ENCODE data around the gene FUS.
"Not testable (repeated sequence)": the region's sequence is repeated elsewhere in the genome, so short reads cannot be mapped to it uniquely, and the experiment has no call there.

The FUS gene

DNA sequence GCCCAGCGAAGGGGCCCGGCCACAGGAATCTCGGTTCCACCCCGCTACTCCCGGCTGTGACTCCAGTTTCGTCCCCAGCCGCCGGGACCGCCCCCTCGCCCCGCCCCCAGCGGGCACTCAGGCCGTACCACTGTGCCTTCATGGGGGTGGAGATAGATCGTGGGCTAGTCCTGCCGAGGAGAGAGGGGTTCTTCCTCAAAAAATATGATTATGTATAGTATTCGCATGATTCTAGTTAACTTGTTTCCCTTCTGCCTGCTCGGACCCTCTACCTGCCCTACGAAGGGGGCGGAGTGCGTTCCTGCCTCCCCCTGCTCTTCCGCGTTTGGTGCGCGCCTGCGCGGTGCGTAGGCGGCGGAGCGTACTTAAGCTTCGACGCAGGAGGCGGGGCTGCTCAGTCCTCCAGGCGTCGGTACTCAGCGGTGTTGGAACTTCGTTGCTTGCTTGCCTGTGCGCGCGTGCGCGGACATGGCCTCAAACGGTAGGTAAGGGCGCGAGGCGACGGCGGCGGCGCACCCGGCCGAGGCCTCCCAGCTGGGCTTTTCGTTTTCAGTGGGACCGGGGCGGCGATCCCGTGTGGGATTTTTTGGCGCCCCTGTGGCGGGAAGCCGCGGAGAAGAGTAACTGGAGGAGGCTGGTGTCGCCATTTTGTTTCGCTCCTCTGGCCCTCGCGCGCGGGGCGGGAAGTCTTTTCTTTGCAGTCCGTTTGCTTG is at the start of gene FUS:
Gene FUS (plus strand): TSS at position 393 of the 713 bp plus-strand sequence. CDS start 76 bp downstream, at position 469.
- peak; percentile 92 for DNase-seq

DNA sequence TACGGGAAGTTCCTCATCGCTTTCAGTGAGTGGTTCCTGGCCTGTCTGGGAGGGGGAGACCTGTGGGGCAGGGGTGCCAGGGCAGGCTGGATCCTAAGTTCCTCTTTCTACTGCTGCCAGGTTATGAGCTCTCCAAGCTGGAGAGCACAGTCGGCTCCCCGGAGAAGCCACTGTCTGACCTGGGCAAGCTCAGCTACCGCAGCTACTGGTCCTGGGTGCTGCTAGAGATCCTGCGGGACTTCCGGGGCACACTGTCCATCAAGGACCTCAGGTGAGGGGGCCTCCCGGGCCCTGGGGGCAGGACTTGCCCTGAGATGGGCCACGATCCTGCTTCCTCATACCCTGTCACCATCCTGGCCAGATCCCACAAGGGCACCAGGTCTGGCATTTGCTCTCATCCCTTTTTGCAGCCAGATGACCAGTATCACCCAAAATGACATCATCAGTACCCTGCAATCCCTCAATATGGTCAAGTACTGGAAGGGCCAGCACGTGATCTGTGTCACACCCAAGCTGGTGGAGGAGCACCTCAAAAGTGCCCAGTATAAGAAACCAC is 49.5 kb upstream of the FUS start:
- no peak for DNase-seq

DNA sequence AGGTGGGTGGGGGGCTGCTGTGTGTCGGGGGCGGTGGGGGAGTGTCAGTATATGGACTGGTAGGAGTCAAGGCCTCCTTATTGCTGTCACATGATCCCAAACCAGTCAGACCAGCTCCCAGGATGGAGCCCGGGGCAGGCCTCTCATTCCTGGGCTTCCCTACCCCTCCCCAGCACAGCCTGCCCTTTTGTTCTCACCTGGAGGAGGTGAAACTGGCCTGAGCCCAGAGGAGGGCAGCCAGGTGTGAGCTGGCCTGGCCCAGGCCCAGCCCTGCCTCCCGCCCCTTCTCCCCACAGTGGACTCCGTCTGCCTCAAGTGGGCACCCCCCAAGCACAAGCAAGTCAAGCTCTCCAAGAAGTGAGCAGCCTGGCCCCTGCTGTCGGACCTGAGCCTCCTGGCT is 49.0 kb upstream of the FUS start:
- no peak for DNase-seq

DNA sequence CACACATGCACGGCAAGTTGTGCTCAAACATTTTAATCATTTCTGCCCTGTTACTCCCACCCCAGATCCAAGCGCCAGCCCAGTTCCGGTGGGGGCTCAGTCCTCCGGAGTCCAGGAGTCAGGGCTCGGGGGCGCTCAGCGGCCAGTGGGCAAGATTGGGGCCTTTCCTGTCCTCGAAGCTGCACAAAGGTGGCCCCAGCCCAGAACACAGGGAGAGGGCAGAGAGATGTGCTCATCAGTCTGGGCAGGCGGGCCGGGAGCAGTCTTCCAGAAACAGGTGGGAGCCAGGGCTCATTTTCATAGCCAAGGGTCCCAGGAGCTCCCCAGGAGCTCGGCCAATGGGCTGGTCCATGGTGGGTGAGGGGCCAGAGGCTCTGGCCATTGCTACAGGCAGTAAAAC is 48.5 kb upstream of the FUS start:
- DNase-seq = no peak

DNA sequence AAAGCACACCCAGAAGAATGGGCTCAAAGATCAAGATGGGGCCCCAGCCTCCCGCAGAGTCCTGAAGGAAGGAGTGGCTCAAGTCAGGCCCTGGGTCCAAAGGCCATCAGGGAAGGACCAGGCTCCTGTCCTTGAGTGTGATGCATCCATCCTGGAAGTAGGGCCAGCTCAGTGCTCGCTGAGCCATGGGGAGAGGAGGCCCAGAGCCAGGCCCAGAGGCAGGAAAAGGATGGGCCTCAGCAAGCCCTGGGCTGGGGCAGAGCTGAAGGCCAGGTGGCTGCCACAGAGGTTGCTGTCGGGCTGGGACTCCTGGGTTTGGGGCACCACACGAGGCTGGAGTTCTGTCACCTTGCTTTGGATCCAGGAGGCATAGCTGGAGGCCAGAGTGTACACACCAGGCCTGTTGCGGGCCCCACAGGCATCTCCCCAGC is 48.1 kb upstream of the FUS start:
- no peak for DNase-seq

DNA sequence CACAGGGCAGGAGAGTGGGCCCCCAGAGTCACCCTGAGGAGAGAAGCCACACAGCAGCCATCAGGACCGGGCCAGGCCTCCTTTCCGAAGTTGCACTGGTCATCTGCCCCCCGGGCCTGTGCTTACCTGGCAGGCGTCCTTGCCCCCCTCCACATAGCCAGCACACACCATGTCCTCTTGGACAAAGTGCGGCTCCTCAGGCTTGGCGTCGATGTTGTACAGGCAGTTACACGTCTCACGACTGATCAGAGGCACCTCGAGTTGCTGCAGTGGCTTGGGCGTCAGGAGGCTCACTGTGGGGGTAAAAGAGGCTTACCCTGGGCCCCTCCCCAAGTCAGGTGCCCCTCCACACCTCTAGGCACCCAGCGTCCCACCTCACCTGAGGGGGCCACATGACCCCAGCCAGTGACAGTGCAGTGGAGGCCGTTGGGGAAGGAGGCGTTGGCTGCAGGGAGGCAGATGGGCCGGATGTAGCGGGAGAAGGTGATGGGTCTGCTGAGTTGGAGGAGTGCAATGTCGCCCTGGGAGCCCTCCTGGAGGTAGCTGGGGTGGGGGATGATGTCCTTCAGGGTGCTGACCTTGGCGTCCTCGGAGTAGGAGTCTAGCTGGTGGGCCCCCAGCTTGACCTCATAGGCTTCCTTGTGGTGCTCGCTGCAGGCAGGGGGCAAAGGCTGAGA is 47.5 kb upstream of the FUS start:
- no peak for DNase-seq

DNA sequence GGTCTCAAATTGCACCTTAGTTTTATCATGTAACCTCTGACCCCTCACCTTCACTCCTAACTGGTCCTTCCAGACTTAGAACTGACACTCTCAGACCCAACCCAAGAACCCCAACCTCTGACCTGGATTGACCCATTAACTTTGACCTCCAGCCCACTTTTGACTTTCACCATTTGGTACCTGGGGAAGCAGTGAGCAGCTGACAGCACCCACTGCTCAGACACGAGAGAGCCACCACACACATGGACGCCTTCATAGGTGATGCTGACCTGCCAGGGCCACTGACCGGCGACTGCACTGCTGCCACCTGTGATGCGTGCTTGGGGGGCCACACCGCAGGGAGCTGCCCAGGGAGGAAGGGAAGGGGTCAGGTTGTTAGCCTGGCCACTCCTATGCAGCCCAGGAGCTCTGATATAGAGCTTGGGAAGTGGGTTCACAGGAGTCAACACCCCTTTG is 46.9 kb upstream of the FUS start:
- no peak for DNase-seq

DNA sequence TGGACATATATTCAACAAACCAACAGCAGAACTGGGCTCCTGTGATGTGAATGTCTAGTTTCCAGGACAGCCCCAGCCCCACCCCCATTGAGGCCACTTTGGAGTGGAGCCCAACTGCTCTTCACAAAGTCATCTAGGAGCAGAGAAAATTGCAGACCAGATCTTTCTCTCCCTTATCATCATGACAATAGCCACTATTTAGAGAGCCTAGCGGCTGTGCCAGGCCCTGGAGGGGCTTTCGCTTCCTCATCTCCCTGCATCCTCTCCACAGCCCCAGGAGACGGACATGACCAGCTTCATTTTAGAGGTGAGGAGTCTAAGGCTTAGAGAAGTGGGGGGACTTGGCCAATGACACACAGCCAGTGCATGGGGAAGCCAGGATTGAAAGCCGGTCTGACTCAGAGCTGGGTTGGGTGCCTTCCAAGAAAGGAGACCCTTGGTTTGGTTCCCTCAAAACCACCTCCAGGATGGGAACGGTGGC is 45.8 kb upstream of the FUS start:
- DNase-seq = peak; percentile 85

DNA sequence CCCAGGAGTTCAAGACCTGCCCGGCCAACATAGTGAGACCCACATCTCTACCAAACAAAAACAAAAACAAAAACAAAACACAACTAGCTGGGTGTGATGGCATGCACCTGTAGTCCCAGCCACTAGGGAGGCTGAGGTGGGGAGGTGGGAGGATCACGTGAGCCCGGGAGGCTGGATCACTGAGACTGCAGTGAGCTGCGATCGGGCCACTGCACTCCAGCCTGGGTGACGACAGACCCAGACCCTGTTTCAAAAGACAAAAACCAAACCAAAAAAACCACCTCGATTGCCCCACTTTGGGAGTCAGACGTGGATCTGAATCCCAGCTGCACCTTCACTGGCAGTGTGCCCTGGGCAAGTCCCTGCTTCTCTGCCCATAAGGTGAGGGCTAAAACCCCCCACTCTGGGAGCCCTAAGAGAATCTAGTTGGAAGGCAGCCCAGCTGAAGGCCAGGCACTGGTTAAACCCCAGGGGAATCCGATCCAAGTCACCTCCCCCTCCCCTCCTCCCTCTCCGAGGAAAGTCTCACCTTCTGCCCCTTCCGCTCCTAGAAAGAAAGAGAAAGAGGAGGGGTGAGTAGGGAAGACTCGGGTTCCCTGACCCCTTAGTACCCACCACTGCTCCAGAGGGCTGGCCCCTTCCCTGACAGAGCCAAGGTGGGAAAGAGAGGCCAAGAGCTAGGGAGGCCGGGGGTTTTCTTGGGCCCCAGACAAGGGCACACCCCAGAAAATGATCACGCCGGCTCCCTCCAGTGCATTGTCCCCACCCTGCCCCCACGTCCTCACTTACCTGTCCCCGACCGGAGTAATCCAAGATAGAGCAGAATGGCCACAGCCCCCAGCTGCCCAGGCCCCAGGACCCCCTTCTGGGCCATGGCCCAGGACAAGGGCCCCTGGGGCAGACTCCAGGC is 45.1 kb upstream of the FUS start:
- DNase-seq = peak; percentile 13

DNA sequence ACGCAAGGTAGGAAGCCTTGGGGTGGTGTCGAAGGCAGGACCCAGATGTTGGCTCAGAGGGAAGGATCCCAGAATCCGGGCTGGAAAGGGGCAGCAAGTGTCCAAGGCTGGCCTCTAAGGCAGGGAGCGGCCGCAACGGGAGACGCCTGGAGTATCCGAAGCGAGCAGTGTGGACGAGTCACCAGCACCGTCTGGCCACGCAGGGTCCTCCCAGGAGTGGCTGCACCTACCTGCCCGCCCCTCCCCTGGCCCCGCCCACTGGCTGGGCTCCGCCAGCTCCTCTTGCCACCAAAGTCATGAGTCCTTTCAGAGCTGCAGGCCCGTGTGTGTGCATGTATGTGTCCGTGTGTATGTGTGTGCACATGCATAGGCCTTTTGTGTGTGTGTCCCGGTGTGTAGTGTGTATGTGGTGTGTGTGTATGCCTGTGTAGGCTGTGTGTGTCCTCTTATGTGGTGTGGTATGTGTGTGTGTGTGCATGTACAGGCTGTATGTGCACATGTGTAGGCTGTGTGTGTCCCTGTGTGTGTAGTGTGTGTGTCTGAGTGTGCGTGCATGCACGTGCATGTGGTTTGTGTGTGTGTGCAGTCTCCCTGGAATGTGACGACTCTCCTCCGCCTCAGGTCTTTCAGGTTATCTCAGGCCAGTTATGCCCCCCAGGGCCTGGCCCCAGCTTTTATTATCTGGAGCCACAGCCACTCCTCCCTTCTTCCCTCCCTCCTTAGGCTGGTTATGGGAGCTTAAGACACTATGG is 44.2 kb upstream of the FUS start, which contains the start of gene PRSS8:
Gene PRSS8 (minus strand): TSS at position 193 of the 752 bp plus-strand sequence. CDS start 229 bp downstream, outside the sequence.
- DNase-seq = no peak

DNA sequence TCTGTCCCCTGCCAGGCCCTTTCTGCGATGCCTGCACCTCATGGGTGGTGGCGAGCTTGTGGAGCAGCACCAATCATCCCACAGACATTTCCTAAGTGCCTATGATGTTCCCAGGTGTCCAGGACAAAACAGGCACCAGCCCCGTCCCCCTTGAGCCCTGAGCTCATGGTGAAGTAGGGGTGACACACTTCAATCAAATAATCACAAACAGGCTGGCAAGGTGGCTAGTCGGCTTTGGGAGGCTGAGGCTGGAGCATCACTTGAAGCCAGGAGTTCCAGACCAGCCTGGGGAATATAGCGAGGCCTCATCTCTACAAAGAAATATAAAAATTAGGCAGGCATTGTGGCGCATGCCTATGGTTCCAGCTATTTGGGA is 43.7 kb upstream of the FUS start:
- no peak for DNase-seq

DNA sequence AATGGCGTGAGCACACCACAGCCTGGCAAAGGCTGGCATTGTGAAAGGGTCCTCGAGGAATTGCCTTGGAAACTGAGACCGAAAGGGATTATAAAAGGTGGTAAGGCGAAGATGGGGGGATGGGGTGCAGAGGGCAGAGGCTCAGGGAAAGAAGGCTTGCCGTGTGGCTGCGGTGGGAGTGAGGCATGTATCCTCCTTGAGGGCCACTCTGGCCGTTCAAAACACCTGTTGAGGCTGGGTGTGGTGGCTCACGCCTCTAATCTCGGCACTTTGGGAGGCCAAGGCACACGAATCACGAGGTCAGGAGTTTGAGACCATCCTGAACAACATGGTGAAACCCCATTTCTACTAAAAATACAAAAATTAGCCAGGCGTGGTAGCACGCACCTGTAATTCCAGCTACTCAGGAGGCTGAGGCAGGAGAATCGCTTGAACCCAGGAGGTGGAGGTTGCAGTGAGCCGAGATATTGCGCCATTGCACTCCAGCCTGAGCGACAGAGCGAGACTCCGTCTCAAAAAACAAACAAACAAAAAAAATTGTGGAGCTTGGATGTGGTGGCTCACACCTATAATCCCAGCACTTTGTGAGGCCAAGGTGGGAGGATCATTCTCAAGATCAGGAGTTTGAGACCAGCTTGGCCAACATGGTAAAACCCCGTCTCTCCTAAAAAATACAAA is 43.0 kb upstream of the FUS start:
- not testable (repeated sequence) for DNase-seq

DNA sequence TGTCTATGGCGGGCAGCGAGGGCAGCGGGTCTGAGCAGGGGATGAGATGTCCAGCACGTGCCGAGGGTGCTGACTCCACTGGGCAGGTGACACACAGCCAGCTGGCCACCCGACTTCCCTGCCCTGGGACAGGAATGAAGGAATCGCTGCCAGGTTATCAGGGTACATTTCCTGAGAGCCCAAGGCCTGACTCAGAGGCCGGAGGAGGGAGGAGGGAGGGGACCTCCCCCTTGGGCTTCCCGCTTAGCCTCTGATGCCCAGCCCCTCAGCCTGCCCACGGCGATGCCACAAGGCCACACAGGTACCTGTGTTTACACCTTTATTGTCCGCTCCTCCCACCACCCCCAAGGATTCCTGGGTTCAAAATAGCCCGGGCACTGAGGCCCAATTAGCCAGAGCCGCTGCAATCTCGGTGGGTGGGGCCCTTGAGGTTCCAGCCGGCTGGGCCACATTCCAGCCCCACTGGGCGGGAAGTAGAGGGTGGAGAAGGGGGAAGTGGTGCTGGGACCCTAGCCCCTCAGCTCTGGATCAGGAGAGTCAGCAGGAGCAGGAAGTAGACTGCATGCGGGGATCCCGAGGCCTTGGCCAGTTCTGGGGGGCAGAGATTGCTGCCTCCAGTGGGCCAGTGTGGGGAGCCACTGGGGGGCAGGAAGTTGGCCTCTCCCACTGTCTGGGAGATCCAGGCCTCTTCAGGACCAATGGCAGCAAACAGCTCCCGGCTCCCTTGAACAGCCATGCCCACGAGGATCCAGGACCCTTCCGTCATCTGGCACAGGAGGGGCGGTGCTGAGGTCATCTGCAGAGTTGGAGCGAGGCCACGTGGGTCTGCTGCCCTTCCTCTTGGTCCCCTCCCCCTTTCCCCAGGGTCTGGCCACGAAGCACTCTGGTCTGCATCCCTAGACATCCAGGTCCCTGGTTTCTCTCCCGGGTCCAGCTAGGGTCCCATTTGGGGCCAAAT is 41.0 kb upstream of the FUS start:
- no peak for DNase-seq

DNA sequence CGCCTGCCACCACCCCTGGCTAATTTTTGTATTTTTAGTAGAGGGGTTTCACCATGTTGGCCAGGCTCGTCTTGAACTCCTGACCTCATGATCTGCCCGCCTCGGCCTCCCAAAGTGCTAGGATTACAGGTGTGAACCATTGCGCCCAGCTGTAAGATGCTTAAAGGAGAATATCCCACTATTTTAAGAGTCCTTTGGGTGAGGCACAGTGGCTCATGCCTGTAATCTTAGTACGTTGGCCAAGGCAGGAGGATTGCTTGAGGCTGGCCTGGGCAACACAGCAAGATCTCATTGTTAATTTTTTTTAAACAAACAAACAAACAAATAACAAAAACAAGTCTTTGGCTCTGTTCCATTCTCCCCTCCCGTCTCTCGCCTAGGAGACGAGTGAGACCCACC is 38.9 kb upstream of the FUS start:
- DNase-seq = not testable (repeated sequence)

DNA sequence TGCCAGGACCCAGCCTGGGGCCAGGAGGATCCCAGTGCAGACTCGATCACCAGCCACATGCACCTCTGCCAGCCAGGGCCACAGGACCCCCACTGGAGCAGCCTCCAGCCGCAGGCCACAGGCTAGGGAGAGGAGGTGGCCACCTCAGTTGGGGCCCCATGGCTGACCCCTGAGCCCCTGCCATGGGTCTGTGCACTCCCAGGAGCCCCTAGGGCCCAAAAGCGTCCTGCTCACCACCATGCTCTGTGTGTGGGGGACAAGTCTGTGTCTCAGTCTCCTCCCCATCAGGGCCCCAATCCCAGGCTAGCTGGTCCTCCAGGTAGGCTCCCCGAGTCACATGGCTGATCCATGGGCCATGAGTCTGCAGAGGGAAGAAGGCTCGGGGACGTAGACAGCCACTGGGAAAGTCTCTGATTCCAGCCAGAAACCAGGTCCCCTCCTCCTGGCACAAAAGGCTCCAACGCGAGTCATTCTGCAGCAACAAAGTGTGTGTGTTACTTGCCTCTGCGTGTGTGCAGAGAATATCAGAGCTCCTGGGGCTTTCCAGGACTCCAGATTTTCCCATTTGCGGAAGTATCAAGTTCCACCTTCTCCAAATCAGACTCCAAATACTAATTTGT is 38.3 kb upstream of the FUS start:
- no peak for DNase-seq

DNA sequence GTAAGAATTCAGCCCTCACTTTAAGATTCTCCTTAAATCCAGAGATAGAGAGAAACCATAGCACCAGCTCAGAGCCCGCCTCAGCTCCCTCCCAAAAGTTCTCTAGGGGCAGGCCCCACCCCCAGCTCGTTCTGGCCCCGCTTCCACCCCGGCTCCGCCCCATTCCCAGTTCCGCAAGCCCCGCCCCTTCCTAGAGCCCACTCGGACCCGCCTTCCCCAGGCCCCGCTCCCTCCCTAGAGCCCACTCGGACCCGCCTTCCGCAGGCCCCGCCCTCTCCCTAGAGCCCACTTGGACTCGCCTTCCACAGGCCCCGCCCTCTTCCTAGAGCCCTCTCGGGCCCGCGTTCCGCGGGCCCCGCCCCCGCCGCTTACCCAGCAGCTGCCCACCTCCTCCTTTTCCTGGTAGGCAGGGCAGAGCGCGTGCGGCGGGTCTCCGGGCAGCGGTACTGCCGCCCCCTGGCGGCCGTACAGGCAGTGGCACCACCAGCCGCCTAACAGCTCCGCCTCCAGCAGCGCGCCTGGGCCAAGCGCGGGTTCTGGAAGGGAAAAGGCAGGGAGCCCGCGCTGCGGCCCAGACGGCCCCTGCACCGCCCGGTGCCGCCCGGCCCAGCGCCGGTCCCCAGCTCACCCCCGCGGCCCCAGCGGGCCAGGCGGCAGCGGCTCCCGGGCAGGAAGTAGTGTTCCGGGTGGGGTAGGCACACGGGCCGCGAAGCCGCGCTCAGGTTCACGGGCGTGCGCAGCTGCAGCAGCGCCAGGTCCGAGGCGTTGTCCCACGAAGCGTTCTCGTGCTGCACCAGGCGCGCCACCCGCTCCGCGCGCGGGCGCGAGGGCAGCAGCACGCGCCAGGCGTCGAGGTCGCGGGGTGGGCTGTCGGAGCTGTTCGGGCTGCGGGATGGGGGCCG is 37.6 kb upstream of the FUS start:
- DNase-seq = peak; percentile 98

DNA sequence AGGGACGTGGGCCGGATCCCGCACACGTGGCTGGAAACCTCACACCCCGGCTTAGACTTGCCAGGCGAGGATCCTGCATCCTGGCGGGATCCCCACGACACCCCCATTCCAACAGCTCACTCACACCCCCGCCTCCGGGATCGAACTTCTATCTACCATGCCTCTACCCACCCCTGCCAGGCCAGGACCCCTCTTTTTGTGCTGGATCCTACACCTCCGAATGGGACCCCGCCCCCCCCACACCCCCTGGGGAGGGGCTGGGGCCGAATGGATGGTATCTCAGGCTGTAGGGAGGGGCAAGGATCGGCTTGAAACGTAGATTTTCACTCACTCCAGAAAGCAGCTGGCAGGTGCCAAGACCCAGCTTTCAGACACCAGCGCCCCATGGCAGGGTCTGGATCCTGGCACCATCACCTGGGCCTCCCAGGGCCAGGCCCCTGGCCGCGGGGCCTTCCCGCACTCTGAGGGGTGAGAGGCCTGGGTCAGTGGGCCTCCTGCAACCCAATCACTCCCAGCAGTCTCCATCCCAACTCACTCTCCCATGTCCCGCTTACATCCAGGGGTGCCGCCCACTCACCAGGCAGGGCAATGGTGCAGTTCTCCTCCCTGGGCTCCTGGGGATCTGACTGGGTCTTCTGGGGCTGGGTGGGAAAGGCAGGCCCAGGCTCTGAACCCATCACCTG is 36.8 kb upstream of the FUS start:
- DNase-seq = no peak

DNA sequence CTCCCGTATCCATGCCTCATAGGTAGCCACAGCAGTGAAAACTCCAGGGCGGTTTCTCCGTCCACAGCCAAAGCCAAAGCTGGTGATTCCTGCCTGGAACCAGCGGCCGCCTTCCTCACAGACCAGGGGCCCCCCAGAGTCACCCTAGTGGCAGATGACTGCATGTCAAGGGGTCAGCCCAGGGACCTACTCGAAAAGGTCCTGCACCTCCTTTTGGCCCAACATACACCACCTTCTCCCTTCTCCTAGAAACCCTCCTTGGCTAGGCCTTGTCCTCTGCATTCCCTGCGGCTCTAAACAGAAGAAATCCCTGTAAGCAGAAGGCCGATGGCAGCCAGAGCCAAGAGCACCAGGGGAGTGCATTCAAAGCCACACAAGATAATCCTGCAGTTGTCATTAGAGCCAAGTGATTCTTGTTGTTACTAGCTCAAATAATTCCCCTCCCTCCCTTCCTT is 36.2 kb upstream of the FUS start:
- no peak for DNase-seq

Data from NCI-H2227 treated with DMSO at 0.1 percent for 48 hours (cell line).